Measurements from ENCODE around the gene PTPRN2. TPM values are rescaled to one million over a fixed set of nuclear protein-coding genes. Genes with fewer than 3 reads are reported as not detected.

PTPRN2 gene
- total and polyA plus RNA-seq, 9 of the 15 experiments (the other 6 are each of a cell fraction or from before 2014, with no cell fraction given), result not detected

DNA sequence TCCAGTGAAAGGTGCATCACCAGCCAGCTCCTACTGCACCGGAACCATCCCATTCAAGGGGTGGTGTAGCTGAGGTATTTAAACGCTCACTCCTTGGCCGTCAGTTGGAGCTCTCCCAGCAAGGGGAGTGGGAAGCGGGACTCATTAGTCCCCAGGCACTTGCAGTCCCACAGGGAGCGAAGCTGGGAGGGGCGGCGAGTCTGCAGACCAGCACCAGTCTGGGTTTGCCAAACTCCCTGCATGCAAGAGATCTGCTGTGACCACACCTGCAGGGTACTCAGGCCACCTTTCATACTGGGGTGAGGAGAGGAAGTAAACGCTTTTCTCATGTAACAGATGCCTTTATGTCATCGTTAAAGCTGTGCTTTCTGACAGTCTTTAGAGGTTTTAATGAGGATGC is 187.9 kb downstream of the PTPRN2 start:
- ChIA-PET POLR2A (interaction anchor here (0.7 to 1.0 kb wide), 2 partner anchors 10 to 13 kb away, joined by 3 read pairs; no protein-coding TSS in a partner anchor), CTCF (ENCODE audit: low intra/inter-chr PET ratio) (no interaction called here)
- Histone ChIP-seq H4K20me1 (replicated peaks; ENCODE audit: control insufficient read depth, insufficient read depth, low read length) (no peaks in the 10 kb centered on the region; the same call in 1 of the 2 replicates), H3K36me3 (ENCODE audit: control insufficient read depth, insufficient read depth, low read length) (no peaks in the 10 kb centered on the region), H3K4me3 (no peak overlapping the region), H3K9me1 (ENCODE audit: control insufficient read depth, insufficient read depth, low read length) (no peaks in the 10 kb centered on the region), H3K27ac (ENCODE audit: extremely low read depth, low read depth, low read length) (no peak overlapping the region), H3K27me3 (ENCODE audit: control insufficient read depth in 2 of 2, insufficient read depth in 2 of 2, low read length in 2 of 2) (peaks cover 8 to 45% of the 10 kb centered on the region in 2 experiments; a peak in 4 of 5 replicates), H3K9me3 (replicated peaks; ENCODE audit: control insufficient read depth, insufficient read depth, low read depth, low read length) (no peaks in the 10 kb centered on the region; the same call in 1 of the 2 replicates), H3K79me2 (ENCODE audit: control insufficient read depth, insufficient read depth, low read length) (no peaks in the 10 kb centered on the region), H3K4me1 (replicated peaks in 1 of 2; ENCODE audit: control insufficient read depth in 2 of 2, insufficient read depth in 2 of 2, low read length in 2 of 2) (peaks cover 0 to 10% of the 10 kb centered on the region in 2 experiments; a peak in 2 of 5 replicates), H3K9ac (ENCODE audit: insufficient read depth in 1 of 2, low read depth in 2 of 2, low read length in 2 of 2) (no peak overlapping the region), H2AFZ (ENCODE audit: low read depth, low read length) (no peak overlapping the region), H3K4me2 (ENCODE audit: insufficient read depth, low read length) (no peak overlapping the region)
- WGBS (ENCODE audit: insufficient coverage, low coverage, missing lambda C conversion rate), result under 1% methylated on average over 9 of the region's 9 CpGs
- ATAC-seq (no peak), DNase-seq (ENCODE audit: extremely low read depth in 1 of 4, low spot score in 3 of 4) (no peak), FAIRE-seq (no peak)
- intact Hi-C loops (cut with micrococcal nuclease) (no loop called here), in situ Hi-C loops (cut with MboI) (no loop called here)
- BruUV-seq (replicated peaks), result no TSS peak
- TF ChIP-seq PRPF4 (IDR thresholded peaks at IDR 0.05; ENCODE audit: insufficient read depth, low read depth, low read length, poor library complexity, severe bottlenecking) (no peak), ARID2 (IDR thresholded peaks at IDR 0.05) (no peak)
- TF ChIP-seq, protein P1, sequence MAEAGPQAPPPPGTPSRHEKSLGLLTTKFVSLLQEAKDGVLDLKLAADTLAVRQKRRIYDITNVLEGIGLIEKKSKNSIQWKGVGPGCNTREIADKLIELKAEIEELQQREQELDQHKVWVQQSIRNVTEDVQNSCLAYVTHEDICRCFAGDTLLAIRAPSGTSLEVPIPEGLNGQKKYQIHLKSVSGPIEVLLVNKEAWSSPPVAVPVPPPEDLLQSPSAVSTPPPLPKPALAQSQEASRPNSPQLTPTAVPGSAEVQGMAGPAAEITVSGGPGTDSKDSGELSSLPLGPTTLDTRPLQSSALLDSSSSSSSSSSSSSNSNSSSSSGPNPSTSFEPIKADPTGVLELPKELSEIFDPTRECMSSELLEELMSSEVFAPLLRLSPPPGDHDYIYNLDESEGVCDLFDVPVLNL (CRISPR knock-in tag; IDR thresholded peaks at IDR 0.05; ENCODE audit: low read depth), result no peak
- TF ChIP-seq, protein P2, sequence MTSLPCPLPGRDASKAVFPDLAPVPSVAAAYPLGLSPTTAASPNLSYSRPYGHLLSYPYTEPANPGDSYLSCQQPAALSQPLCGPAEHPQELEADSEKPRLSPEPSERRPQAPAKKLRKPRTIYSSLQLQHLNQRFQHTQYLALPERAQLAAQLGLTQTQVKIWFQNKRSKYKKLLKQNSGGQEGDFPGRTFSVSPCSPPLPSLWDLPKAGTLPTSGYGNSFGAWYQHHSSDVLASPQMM (CRISPR knock-in tag; IDR thresholded peaks at IDR 0.05), result no peak
- TF ChIP-seq, protein P3, sequence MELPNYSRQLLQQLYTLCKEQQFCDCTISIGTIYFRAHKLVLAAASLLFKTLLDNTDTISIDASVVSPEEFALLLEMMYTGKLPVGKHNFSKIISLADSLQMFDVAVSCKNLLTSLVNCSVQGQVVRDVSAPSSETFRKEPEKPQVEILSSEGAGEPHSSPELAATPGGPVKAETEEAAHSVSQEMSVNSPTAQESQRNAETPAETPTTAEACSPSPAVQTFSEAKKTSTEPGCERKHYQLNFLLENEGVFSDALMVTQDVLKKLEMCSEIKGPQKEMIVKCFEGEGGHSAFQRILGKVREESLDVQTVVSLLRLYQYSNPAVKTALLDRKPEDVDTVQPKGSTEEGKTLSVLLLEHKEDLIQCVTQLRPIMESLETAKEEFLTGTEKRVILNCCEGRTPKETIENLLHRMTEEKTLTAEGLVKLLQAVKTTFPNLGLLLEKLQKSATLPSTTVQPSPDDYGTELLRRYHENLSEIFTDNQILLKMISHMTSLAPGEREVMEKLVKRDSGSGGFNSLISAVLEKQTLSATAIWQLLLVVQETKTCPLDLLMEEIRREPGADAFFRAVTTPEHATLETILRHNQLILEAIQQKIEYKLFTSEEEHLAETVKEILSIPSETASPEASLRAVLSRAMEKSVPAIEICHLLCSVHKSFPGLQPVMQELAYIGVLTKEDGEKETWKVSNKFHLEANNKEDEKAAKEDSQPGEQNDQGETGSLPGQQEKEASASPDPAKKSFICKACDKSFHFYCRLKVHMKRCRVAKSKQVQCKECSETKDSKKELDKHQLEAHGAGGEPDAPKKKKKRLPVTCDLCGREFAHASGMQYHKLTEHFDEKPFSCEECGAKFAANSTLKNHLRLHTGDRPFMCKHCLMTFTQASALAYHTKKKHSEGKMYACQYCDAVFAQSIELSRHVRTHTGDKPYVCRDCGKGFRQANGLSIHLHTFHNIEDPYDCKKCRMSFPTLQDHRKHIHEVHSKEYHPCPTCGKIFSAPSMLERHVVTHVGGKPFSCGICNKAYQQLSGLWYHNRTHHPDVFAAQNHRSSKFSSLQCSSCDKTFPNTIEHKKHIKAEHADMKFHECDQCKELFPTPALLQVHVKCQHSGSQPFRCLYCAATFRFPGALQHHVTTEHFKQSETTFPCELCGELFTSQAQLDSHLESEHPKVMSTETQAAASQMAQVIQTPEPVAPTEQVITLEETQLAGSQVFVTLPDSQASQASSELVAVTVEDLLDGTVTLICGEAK (IDR thresholded peaks at IDR 0.05), result no peak
- TF ChIP-seq, protein P3 (CRISPR knock-in tag; IDR thresholded peaks at IDR 0.05), result no peak
- TF ChIP-seq, protein P4, sequence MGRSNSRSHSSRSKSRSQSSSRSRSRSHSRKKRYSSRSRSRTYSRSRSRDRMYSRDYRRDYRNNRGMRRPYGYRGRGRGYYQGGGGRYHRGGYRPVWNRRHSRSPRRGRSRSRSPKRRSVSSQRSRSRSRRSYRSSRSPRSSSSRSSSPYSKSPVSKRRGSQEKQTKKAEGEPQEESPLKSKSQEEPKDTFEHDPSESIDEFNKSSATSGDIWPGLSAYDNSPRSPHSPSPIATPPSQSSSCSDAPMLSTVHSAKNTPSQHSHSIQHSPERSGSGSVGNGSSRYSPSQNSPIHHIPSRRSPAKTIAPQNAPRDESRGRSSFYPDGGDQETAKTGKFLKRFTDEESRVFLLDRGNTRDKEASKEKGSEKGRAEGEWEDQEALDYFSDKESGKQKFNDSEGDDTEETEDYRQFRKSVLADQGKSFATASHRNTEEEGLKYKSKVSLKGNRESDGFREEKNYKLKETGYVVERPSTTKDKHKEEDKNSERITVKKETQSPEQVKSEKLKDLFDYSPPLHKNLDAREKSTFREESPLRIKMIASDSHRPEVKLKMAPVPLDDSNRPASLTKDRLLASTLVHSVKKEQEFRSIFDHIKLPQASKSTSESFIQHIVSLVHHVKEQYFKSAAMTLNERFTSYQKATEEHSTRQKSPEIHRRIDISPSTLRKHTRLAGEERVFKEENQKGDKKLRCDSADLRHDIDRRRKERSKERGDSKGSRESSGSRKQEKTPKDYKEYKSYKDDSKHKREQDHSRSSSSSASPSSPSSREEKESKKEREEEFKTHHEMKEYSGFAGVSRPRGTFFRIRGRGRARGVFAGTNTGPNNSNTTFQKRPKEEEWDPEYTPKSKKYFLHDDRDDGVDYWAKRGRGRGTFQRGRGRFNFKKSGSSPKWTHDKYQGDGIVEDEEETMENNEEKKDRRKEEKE (IDR thresholded peaks at IDR 0.05; ENCODE audit: borderline replicate concordance in 1 of 2, control insufficient read depth in 1 of 2, low read depth in 2 of 2, low read length in 1 of 2), result no peak
